PC-9 (cell line): Measurements from ENCODE around the gene PADI6. TPM values are rescaled to one million over a fixed set of nuclear protein-coding genes. Genes with fewer than 3 reads are reported as not detected.

ENCODE experiments used
- BruUV-seq: library from RNA; stranded (reverse); fragments of 400-500 nt; replicated peaks from 2 replicates; lab custom pipeline; 2021; lab: Mats Ljungman, UMichigan
- CTCF ChIA-PET: fragments of 300-600 bp; sonication (Branson Sonifier 250); formaldehyde crosslinking; loops from one replicate; lab custom pipeline; 2022; ENCODE audit warnings: antibody characterized with exemption; lab: Charles Lee
- POLR2A ChIA-PET: fragments of 300-600 bp; sonication (Branson Sonifier 250); formaldehyde crosslinking; loops from one replicate; lab custom pipeline; 2022; ENCODE audit warnings: antibody characterized with exemption; ENCODE audit not compliant: unreplicated experiment; lab: Charles Lee
- DNase-seq, 2 experiments: peaks; one replicate each; pipeline versions ENCODE4 v3.0.0 to v3.0.0-alpha.2; 2015 to 2022; ENCODE audit warnings: mixed read lengths in 1 of 2
- H2AFZ ChIP-seq: fragments of 200-600 bp; sonication (generic); 2 replicates; pipeline ENCODE4 v1.8.1; 2017; ENCODE audit warnings: antibody characterized with exemption
- H3F3A ChIP-seq: fragments of 200-600 bp; sonication (generic); 2 replicates; pipeline ENCODE4 v1.8.1; 2017; ENCODE audit warnings: antibody characterized with exemption, mild to moderate bottlenecking, low read depth; ENCODE audit not compliant: insufficient read depth
- H3K27ac ChIP-seq: fragments of 200-600 bp; sonication (generic); 2 replicates; pipeline ENCODE4 v1.6.1; 2016; ENCODE audit warnings: mixed run types
- H3K27me3 ChIP-seq: fragments of 200-600 bp; sonication (generic); 2 replicates; pipeline ENCODE4 v1.6.1; 2016; ENCODE audit warnings: low read depth, mixed run types; ENCODE audit not compliant: insufficient read depth
- H3K36me3 ChIP-seq: fragments of 200-600 bp; sonication (generic); 2 replicates; pipeline ENCODE4 v1.6.1; 2016; ENCODE audit warnings: low read depth, mixed run types
- H3K4me1 ChIP-seq: fragments of 200-600 bp; sonication (generic); replicated peaks from 2 replicates; pipeline ENCODE4 v1.6.1; 2016; ENCODE audit warnings: mixed run types; ENCODE audit not compliant: insufficient read depth
- H3K4me2 ChIP-seq: fragments of 200-600 bp; sonication (generic); 2 replicates; pipeline ENCODE4 v1.6.1; 2017; ENCODE audit warnings: mixed run types
- H3K4me3 ChIP-seq: fragments of 200-600 bp; sonication (generic); 2 replicates; pipeline ENCODE4 v1.6.1; 2016; ENCODE audit warnings: mixed run types
- H3K79me2 ChIP-seq: fragments of 200-600 bp; sonication (generic); 2 replicates; pipeline ENCODE4 v1.6.1; 2017; ENCODE audit warnings: low read depth, mixed run types
- H3K9me2 ChIP-seq: fragments of 200-600 bp; sonication (generic); 2 replicates; pipeline ENCODE4 v1.8.1; 2017; ENCODE audit warnings: mild to moderate bottlenecking; ENCODE audit not compliant: insufficient read depth
- H3K9me3 ChIP-seq: fragments of 200-600 bp; sonication (generic); 2 replicates; pipeline ENCODE4 v1.8.1; 2016; ENCODE audit warnings: low read depth; ENCODE audit not compliant: insufficient read depth
- H4K20me1 ChIP-seq: fragments of 200-600 bp; sonication (generic); 2 replicates; pipeline ENCODE4 v1.8.1; 2017; ENCODE audit not compliant: insufficient read depth
- CTCF ChIP-seq: fragments of 200-600 bp; sonication (generic); conservative IDR thresholded peaks from 2 replicates; pipeline ENCODE4 v1.6.1; 2017; ENCODE audit warnings: mixed run types, antibody characterized with exemption, mild to moderate bottlenecking, moderate library complexity
- EZH2 ChIP-seq: fragments of 200-600 bp; sonication (generic); IDR thresholded peaks from 2 replicates; pipeline ENCODE4 v1.8.0; 2017; ENCODE audit warnings: antibody characterized with exemption, low read depth
- intact Hi-C: fragments of 100-400 bp; cut with micrococcal nuclease; formaldehyde crosslinking; loops from one replicate; pipeline ENCODE4 v1.10.0; 2022; ENCODE audit not compliant: unreplicated experiment
- total RNA-seq: library from RNA; stranded (reverse); gene quantifications from 2 replicates; pipeline ENCODE4 v1.2.3, GENCODE V29; 2021

PADI6 gene
- total RNA-seq, 1 experiment from 2014 or later = 0.20 TPM

- no peaks in the 10 kb centered on the region for H3K9me2 ChIP-seq
- no peak for DNase-seq
- BruUV-seq = no TSS peak
- no peak overlapping the region for H3K27ac ChIP-seq
- H3F3A ChIP-seq = no peaks in the 10 kb centered on the region
- H3K79me2 ChIP-seq = no peaks in the 10 kb centered on the region
- H3K9me3 ChIP-seq = no peaks in the 10 kb centered on the region
- no peak overlapping the region for H3K4me2 ChIP-seq
- ChIA-PET POLR2A (no interaction called here), CTCF (no interaction called here)
- no peaks in the 10 kb centered on the region for H4K20me1 ChIP-seq
- no peaks in the 10 kb centered on the region for H3K4me1 ChIP-seq
- no peak overlapping the region for H2AFZ ChIP-seq
- no peaks in the 10 kb centered on the region for H3K27me3 ChIP-seq
- TF ChIP-seq CTCF (no peak), EZH2 (no peak)
- H3K4me3 ChIP-seq = no peak overlapping the region
- no peaks in the 10 kb centered on the region for H3K36me3 ChIP-seq
- intact Hi-C loops = no loop called here
These were observed 20.3 kb downstream of the PADI6 start for GRCh38 chr1:17392199-17392740.

- ChIA-PET POLR2A (no interaction called here), CTCF (no interaction called here)
- no TSS peak for BruUV-seq
These were observed 21.2 kb downstream of the PADI6 start for GRCh38 chr1:17393230-17393629.

GRCh38 chr1:17397910-17398695 lies 26.1 kb downstream of the PADI6 start:
- Histone ChIP-seq H3K4me2 (no peak overlapping the region), H2AFZ (no peak overlapping the region), H3K4me3 (no peak overlapping the region), H3K9me2 (no peaks in the 10 kb centered on the region), H3K9me3 (no peaks in the 10 kb centered on the region), H3K36me3 (no peaks in the 10 kb centered on the region), H3F3A (0 out of 2 replicates have a peak, but pooled peaks cover 4% of the 10 kb centered on the region), H3K27ac (no peak overlapping the region), H4K20me1 (no peaks in the 10 kb centered on the region), H3K4me1 (peaks cover 6% of the 10 kb centered on the region), H3K27me3 (no peaks in the 10 kb centered on the region), H3K79me2 (no peaks in the 10 kb centered on the region)
- ChIA-PET POLR2A (no interaction called here), CTCF (interaction anchor here (0.5 kb wide), 1 partner anchor 58 kb away, joined by 4 read pairs; no protein-coding TSS in a partner anchor)
- intact Hi-C loops = no loop called here
- DNase-seq = no peak
- TF ChIP-seq CTCF (no peak), EZH2 (no peak)
- BruUV-seq = no TSS peak

More at GRCh38 chr1:17393230-17393629, 21.2 kb downstream of the PADI6 start:
- TF ChIP-seq CTCF (no peak), EZH2 (no peak)
- Histone ChIP-seq H3K27me3 (no peaks in the 10 kb centered on the region), H3K79me2 (no peaks in the 10 kb centered on the region), H3K9me3 (no peaks in the 10 kb centered on the region), H3F3A (no peaks in the 10 kb centered on the region), H3K27ac (no peak overlapping the region), H3K4me2 (no peak overlapping the region), H2AFZ (no peak overlapping the region), H4K20me1 (no peaks in the 10 kb centered on the region), H3K4me1 (no peaks in the 10 kb centered on the region), H3K4me3 (no peak overlapping the region), H3K36me3 (no peaks in the 10 kb centered on the region), H3K9me2 (no peaks in the 10 kb centered on the region)
- no peak for DNase-seq
- intact Hi-C loops = no loop called here
